ENCODE measurements around the gene CA5A. TPM values are rescaled to one million over a fixed set of nuclear protein-coding genes. Genes with fewer than 3 reads are reported as not detected.

CA5A gene
- total and polyA plus RNA-seq, 9 of the 15 experiments (the other 6 are each of a cell fraction or from before 2014, with no cell fraction given) = not detected

DNA sequence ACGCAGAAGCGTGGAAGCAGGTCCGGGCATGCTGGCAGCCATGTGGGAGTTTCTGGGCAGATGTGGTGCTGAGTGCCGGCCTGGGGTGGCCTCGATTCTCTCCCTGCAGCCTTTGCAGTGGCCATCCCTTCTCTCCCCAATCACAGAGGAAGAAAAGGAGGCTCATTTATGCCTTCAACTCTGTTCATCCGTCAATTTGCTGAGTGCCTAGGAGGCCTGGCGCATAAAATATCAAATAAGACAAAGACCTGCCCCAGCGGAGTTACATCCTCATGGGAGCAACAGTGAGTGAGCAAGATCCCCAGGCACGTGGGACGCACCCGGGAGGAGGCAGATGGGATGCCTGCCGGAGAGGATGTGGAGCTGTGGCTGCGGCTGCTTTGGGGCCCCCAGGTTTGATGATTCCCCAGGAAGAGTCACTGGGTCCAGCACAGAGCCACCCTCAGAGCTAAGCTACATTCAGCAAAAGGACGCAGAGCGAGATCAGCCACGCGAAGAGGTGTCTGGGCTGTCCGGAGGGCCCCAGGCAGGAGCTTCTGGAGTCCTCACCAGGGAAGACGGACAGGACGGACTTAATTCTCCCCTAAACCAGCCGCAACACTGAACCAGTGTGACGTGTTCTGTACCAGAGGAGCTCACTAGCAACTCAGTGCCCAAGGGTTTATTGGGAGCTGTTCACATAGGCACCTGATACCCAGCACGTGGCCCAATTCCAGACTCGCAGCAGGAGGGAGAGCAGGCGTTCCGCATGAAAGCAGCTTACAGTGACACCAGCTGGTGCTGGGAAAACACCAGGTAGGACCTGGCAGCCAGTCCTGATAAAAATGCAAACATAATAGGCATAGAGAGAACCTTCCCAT lies 11.3 kb downstream of the CA5A start:
- no peaks in the 10 kb centered on the region for H4K20me1 ChIP-seq (replicated peaks; ENCODE audit: control insufficient read depth, insufficient read depth, low read length)
- POLR2A ChIA-PET = interaction anchor here (0.6 to 1.0 kb wide), 4 partner anchors 15 to 668 kb away, joined by 3 to 4 read pairs (median 4); partner anchors contain the start of gene BANP
- BruUV-seq (replicated peaks) = no TSS peak
- DNase-seq (ENCODE audit: extremely low read depth in 1 of 4, low spot score in 3 of 4) = no peak
- TF ChIP-seq HNRNPLL (IDR thresholded peaks at IDR 0.05; ENCODE audit: low read depth, low read length, poor library complexity, severe bottlenecking) = no peak
- TF ChIP-seq, protein P1, sequence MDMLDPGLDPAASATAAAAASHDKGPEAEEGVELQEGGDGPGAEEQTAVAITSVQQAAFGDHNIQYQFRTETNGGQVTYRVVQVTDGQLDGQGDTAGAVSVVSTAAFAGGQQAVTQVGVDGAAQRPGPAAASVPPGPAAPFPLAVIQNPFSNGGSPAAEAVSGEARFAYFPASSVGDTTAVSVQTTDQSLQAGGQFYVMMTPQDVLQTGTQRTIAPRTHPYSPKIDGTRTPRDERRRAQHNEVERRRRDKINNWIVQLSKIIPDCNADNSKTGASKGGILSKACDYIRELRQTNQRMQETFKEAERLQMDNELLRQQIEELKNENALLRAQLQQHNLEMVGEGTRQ (CRISPR knock-in tag; IDR thresholded peaks at IDR 0.05) = 0 out of 2 replicates have a peak, but pooled peaks have one; percentile 4
- H3K79me2 ChIP-seq (ENCODE audit: control insufficient read depth, insufficient read depth, low read length) = no peaks in the 10 kb centered on the region
- 5% methylated on average over 25 of the region's 26 CpGs for WGBS (ENCODE audit: insufficient coverage, low coverage, missing lambda C conversion rate)
- CTCF ChIA-PET (ENCODE audit: low intra/inter-chr PET ratio) = no interaction called here
- intact Hi-C loops (cut with micrococcal nuclease) (no loop called here), in situ Hi-C loops (cut with MboI) (no loop called here)
- no peak overlapping the region for H3K4me2 ChIP-seq (ENCODE audit: insufficient read depth, low read length)
- H3K9me3 ChIP-seq (replicated peaks; ENCODE audit: control insufficient read depth, insufficient read depth, low read depth, low read length) = no peaks in the 10 kb centered on the region
- peaks cover 29 to 60% of the 10 kb centered on the region in 2 experiments for H3K27me3 ChIP-seq (ENCODE audit: control insufficient read depth in 2 of 2, insufficient read depth in 2 of 2, low read length in 2 of 2)
- ATAC-seq = no peak
- H3K9me1 ChIP-seq (ENCODE audit: control insufficient read depth, insufficient read depth, low read length) = no peaks in the 10 kb centered on the region
- H3K9ac ChIP-seq (ENCODE audit: insufficient read depth in 1 of 2, low read depth in 2 of 2, low read length in 2 of 2) = peak overlapping the region in 1 of 2 experiments; percentile 45; a peak in 2 of 4 replicates
- no peak overlapping the region for H3K4me3 ChIP-seq
- H2AFZ ChIP-seq (ENCODE audit: low read depth, low read length) = no peak overlapping the region
- peaks cover 0 to 12% of the 10 kb centered on the region in 2 experiments; a peak in 2 of 5 replicates for H3K4me1 ChIP-seq (replicated peaks in 1 of 2; ENCODE audit: control insufficient read depth in 2 of 2, insufficient read depth in 2 of 2, low read length in 2 of 2)
- no peaks in the 10 kb centered on the region for H3K36me3 ChIP-seq (ENCODE audit: control insufficient read depth, insufficient read depth, low read length)
- no peak overlapping the region for H3K27ac ChIP-seq (ENCODE audit: extremely low read depth, low read depth, low read length)
- no peak for FAIRE-seq

Data from K562 (cell line).